ENCODE measurements around the gene ASTN1. TPM values are rescaled to one million over a fixed set of nuclear protein-coding genes. Genes with fewer than 3 reads are reported as not detected.

ASTN1 gene
- total RNA-seq, 2 experiments from 2014 or later: not detected

GRCh38 chr1:176919386-176920378, 244.8 kb downstream of the ASTN1 start:
- Histone ChIP-seq H3K4me2 (ENCODE audit: low read length) (no peak overlapping the region), H2AFZ (ENCODE audit: low read length) (no peak overlapping the region), H3K4me1 (ENCODE audit: insufficient read depth, low read length, poor library complexity, severe bottlenecking) (no peaks in the 10 kb centered on the region), H3K9me2 (ENCODE audit: insufficient read depth, low read length) (no peaks in the 10 kb centered on the region), H3K36me3 (ENCODE audit: insufficient read depth, low read length) (no peaks in the 10 kb centered on the region), H3K9me3 (ENCODE audit: low read length) (no peaks in the 10 kb centered on the region), H3K27ac (ENCODE audit: low read depth, low read length, poor library complexity, severe bottlenecking) (no peak overlapping the region), H3K79me2 (ENCODE audit: insufficient read depth, low read depth, low read length) (no peaks in the 10 kb centered on the region), H4K20me1 (ENCODE audit: insufficient read depth, low read length) (no peaks in the 10 kb centered on the region), H3K4me3 (ENCODE audit: low read depth, low read length, poor library complexity, severe bottlenecking) (no peak overlapping the region)
- intact Hi-C loops (cut with micrococcal nuclease; ENCODE audit: unreplicated experiment): no loop called here
- ChIA-PET CTCF (ENCODE audit: unreplicated experiment) (no interaction called here), POLR2A (interaction anchor here (0.8 kb wide), 1 partner anchor 11 kb away, joined by 3 read pairs; no protein-coding TSS in a partner anchor)
- no TSS peak for BruUV-seq (replicated peaks)
- TF ChIP-seq EZH2phosphoT487 (IDR thresholded peaks at IDR 0.05; ENCODE audit: borderline replicate concordance, low read depth, low read length) (no peak), CTCF (conservative IDR thresholded peaks at IDR 0.05; ENCODE audit: low read length) (no peak)
- DNase-seq (ENCODE audit: low spot score): no peak

- Histone ChIP-seq H3K27ac (ENCODE audit: low read depth, low read length, poor library complexity, severe bottlenecking) (no peak overlapping the region), H4K20me1 (ENCODE audit: insufficient read depth, low read length) (no peaks in the 10 kb centered on the region), H3K36me3 (ENCODE audit: insufficient read depth, low read length) (no peaks in the 10 kb centered on the region), H3K79me2 (ENCODE audit: insufficient read depth, low read depth, low read length) (no peaks in the 10 kb centered on the region), H3K4me1 (ENCODE audit: insufficient read depth, low read length, poor library complexity, severe bottlenecking) (no peaks in the 10 kb centered on the region), H3K9me2 (ENCODE audit: insufficient read depth, low read length) (no peaks in the 10 kb centered on the region), H2AFZ (ENCODE audit: low read length) (no peak overlapping the region), H3K9me3 (ENCODE audit: low read length) (no peaks in the 10 kb centered on the region), H3K4me3 (ENCODE audit: low read depth, low read length, poor library complexity, severe bottlenecking) (no peak overlapping the region), H3K4me2 (ENCODE audit: low read length) (no peak overlapping the region)
- intact Hi-C loops (cut with micrococcal nuclease; ENCODE audit: unreplicated experiment): no loop called here
- POLR2A ChIA-PET: interaction anchor here (0.7 kb wide), 1 partner anchor 1250 kb away, joined by 3 read pairs; no protein-coding TSS in a partner anchor
- no peak for TF ChIP-seq EZH2phosphoT487 (IDR thresholded peaks at IDR 0.05; ENCODE audit: borderline replicate concordance, low read depth, low read length)
- no peak for TF ChIP-seq CTCF (conservative IDR thresholded peaks at IDR 0.05; ENCODE audit: low read length)
- CTCF ChIA-PET (ENCODE audit: unreplicated experiment): no interaction called here
- DNase-seq (ENCODE audit: low spot score): no peak
- no TSS peak for BruUV-seq (replicated peaks)
Measured at GRCh38 chr1:176905648-176906047, 258.9 kb downstream of the ASTN1 start.

All from OCI-LY7 (cell line).